ENCODE results near the gene ROGDI.
"Not testable (repeated sequence)": the region's sequence is repeated elsewhere in the genome, so short reads cannot be mapped to it uniquely, and the experiment has no call there.

The ROGDI gene

GRCh38 chr16:4790261-4790660 is 12.2 kb downstream of the ROGDI start:
- no peak for DNase-seq

GRCh38 chr16:4788910-4789309 is 13.5 kb downstream of the ROGDI start:
- DNase-seq, result no peak

- DNase-seq, result no peak
Observed at GRCh38 chr16:4788489-4788889, 13.9 kb downstream of the ROGDI start.

- no peak for DNase-seq
Observed at GRCh38 chr16:4787627-4788482, 14.6 kb downstream of the ROGDI start, which contains the start of gene SEPTIN12. TSS of gene SEPTIN12 (minus strand) at chr16:4788345. CDS start at chr16:4787645, 700 bp downstream.

- DNase-seq, result no peak
Observed at GRCh38 chr16:4787068-4787467, 15.4 kb downstream of the ROGDI start.

GRCh38 chr16:4785758-4786433 is 16.5 kb downstream of the ROGDI start:
- DNase-seq, result no peak

- not testable (repeated sequence) for DNase-seq
Observed at GRCh38 chr16:4784444-4784987, 17.9 kb downstream of the ROGDI start.

- no peak for DNase-seq
Observed at GRCh38 chr16:4783951-4784336, 18.5 kb downstream of the ROGDI start.

- DNase-seq, result no peak
Observed at GRCh38 chr16:4783251-4783950, 19.0 kb downstream of the ROGDI start.

- DNase-seq, result no peak
Observed at GRCh38 chr16:4780235-4780634, 22.2 kb downstream of the ROGDI start.

- no peak for DNase-seq
Observed at GRCh38 chr16:4778050-4778392, 24.4 kb downstream of the ROGDI start.

- no peak for DNase-seq
Observed at GRCh38 chr16:4777339-4778049, 24.9 kb downstream of the ROGDI start.

GRCh38 chr16:4776141-4776705 is 26.2 kb downstream of the ROGDI start:
- no peak for DNase-seq

GRCh38 chr16:4775005-4775404 is 27.4 kb downstream of the ROGDI start:
- no peak for DNase-seq

- no peak for DNase-seq
Observed at GRCh38 chr16:4772351-4772750, 30.1 kb downstream of the ROGDI start.

- DNase-seq, result no peak
Observed at GRCh38 chr16:4771646-4772045, 30.8 kb downstream of the ROGDI start.

GRCh38 chr16:4769306-4769638 is 33.2 kb downstream of the ROGDI start:
- no peak for DNase-seq

GRCh38 chr16:4768549-4769305 is 33.7 kb downstream of the ROGDI start:
- peak; percentile 64 for DNase-seq

- no peak for DNase-seq
Observed at GRCh38 chr16:4767872-4768548, 34.4 kb downstream of the ROGDI start.

GRCh38 chr16:4766875-4767628 is 35.4 kb downstream of the ROGDI start, which contains the start of gene ZNF500:
TSS of gene ZNF500 (minus strand) at chr16:4767162. CDS start at chr16:4765978, 1,184 bp downstream.
- DNase-seq, result peak; percentile 93
